HEK293 (cell line): Measurements from ENCODE around the gene GSK3B.

Experiments used
- KLF16 ChIP-seq: fragments of 450-650 bp; formaldehyde crosslinking; IDR thresholded peaks from 2 replicates; pipeline ENCODE4 v1.5.1; 2017; ENCODE audit warnings: missing biosample characterization, missing genetic modification characterization
- SALL2 ChIP-seq: fragments of 450-650 bp; formaldehyde crosslinking; IDR thresholded peaks from 2 replicates; pipeline ENCODE4 v1.5.0; 2017; ENCODE audit warnings: missing biosample characterization, mild to moderate bottlenecking, missing genetic modification characterization, borderline replicate concordance
- ZBTB21 ChIP-seq: fragments of 450-650 bp; formaldehyde crosslinking; IDR thresholded peaks from 2 replicates; pipeline ENCODE4 v1.5.1; 2017; ENCODE audit warnings: missing biosample characterization, missing genetic modification characterization
- ZNF10 ChIP-seq: fragments of 450-650 bp; formaldehyde crosslinking; IDR thresholded peaks from 2 replicates; pipeline ENCODE4 v1.5.1; 2017; ENCODE audit warnings: missing biosample characterization, missing genetic modification characterization
- ZNF114 ChIP-seq: fragments of 450-650 bp; formaldehyde crosslinking; IDR thresholded peaks from 2 replicates; pipeline ENCODE4 v1.5.0; 2017; ENCODE audit warnings: missing biosample characterization, missing genetic modification characterization
- ZNF121 ChIP-seq: fragments of 450-650 bp; formaldehyde crosslinking; IDR thresholded peaks from 2 replicates; pipeline ENCODE4 v1.5.1; 2016; ENCODE audit warnings: missing biosample characterization, missing genetic modification characterization
- ZNF169 ChIP-seq: fragments of 450-650 bp; formaldehyde crosslinking; IDR thresholded peaks from 2 replicates; pipeline ENCODE4 v1.5.1; 2016; ENCODE audit warnings: missing biosample characterization, missing genetic modification characterization
- ZNF274 ChIP-seq, 2 experiments: fragments of 200-500 bp in 1 of 2; fragments of 450-650 bp in 1 of 2; sonication (Bioruptor generic) in 1 of 2; formaldehyde crosslinking in 1 of 2; IDR thresholded peaks; 2 replicates each; pipeline versions ENCODE4 v1.5.1 to v1.6.1; 2014 to 2016; ENCODE audit warnings: borderline replicate concordance in 1 of 2, inconsistent platforms in 1 of 2, low read length in 1 of 2, missing biosample characterization in 1 of 2, missing genetic modification characterization in 1 of 2
- ZNF629 ChIP-seq: fragments of 450-650 bp; formaldehyde crosslinking; IDR thresholded peaks from 2 replicates; pipeline ENCODE4 v1.5.1; 2017; ENCODE audit warnings: missing biosample characterization, missing genetic modification characterization
- ZNF707 ChIP-seq: fragments of 450-650 bp; formaldehyde crosslinking; IDR thresholded peaks from 2 replicates; pipeline ENCODE4 v1.5.1; 2016; ENCODE audit warnings: missing biosample characterization, missing genetic modification characterization
- TF ChIP-seq, protein P1 (sequence below): fragments of 450-650 bp; formaldehyde crosslinking; IDR thresholded peaks from 2 replicates; pipeline ENCODE4 v1.5.1; 2016; ENCODE audit warnings: missing biosample characterization, missing genetic modification characterization
- TF ChIP-seq, protein P2 (sequence below): fragments of 450-650 bp; formaldehyde crosslinking; IDR thresholded peaks from 2 replicates; pipeline ENCODE4 v1.5.1; 2017; ENCODE audit warnings: missing biosample characterization, missing genetic modification characterization
- TF ChIP-seq, protein P3 (sequence below): fragments of 450-650 bp; formaldehyde crosslinking; IDR thresholded peaks from 2 replicates; pipeline ENCODE4 v1.5.1; 2016; ENCODE audit warnings: missing biosample characterization, missing genetic modification characterization
- TF ChIP-seq, protein P4 (sequence below): fragments of 450-650 bp; formaldehyde crosslinking; IDR thresholded peaks from 2 replicates; pipeline ENCODE4 v1.5.1; 2016; ENCODE audit warnings: missing biosample characterization, missing genetic modification characterization

DNA sequence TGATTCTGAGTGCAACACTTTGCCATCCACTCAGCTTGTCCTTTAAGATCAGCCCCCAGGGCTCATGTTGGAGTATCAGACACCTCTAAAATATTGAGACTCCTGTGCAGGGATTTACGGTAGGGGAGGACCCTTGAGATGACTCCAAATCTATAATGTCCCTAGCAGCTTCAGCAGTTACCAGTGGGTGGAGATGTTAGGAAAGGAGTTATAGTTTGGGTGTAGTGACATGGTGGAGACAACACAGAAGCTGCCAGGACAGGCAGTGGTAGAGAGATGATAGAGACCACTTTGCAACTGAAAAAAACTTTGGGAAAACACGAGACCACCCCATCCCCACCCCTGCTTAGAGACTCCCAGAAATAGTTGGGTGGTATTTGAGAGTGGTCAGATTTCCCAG is 43.3 kb upstream of the GSK3B start:
- TF ChIP-seq, protein P1, sequence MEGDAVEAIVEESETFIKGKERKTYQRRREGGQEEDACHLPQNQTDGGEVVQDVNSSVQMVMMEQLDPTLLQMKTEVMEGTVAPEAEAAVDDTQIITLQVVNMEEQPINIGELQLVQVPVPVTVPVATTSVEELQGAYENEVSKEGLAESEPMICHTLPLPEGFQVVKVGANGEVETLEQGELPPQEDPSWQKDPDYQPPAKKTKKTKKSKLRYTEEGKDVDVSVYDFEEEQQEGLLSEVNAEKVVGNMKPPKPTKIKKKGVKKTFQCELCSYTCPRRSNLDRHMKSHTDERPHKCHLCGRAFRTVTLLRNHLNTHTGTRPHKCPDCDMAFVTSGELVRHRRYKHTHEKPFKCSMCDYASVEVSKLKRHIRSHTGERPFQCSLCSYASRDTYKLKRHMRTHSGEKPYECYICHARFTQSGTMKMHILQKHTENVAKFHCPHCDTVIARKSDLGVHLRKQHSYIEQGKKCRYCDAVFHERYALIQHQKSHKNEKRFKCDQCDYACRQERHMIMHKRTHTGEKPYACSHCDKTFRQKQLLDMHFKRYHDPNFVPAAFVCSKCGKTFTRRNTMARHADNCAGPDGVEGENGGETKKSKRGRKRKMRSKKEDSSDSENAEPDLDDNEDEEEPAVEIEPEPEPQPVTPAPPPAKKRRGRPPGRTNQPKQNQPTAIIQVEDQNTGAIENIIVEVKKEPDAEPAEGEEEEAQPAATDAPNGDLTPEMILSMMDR (tag by site-specific recombination), result no peak
- no peak for TF ChIP-seq ZBTB21
- no peak for TF ChIP-seq ZNF10 (tag by site-specific recombination)
- no peak for TF ChIP-seq ZNF114 (tag by site-specific recombination)
- TF ChIP-seq, protein P2, sequence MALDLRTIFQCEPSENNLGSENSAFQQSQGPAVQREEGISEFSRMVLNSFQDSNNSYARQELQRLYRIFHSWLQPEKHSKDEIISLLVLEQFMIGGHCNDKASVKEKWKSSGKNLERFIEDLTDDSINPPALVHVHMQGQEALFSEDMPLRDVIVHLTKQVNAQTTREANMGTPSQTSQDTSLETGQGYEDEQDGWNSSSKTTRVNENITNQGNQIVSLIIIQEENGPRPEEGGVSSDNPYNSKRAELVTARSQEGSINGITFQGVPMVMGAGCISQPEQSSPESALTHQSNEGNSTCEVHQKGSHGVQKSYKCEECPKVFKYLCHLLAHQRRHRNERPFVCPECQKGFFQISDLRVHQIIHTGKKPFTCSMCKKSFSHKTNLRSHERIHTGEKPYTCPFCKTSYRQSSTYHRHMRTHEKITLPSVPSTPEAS (tag by site-specific recombination), result no peak
- TF ChIP-seq, protein P3, sequence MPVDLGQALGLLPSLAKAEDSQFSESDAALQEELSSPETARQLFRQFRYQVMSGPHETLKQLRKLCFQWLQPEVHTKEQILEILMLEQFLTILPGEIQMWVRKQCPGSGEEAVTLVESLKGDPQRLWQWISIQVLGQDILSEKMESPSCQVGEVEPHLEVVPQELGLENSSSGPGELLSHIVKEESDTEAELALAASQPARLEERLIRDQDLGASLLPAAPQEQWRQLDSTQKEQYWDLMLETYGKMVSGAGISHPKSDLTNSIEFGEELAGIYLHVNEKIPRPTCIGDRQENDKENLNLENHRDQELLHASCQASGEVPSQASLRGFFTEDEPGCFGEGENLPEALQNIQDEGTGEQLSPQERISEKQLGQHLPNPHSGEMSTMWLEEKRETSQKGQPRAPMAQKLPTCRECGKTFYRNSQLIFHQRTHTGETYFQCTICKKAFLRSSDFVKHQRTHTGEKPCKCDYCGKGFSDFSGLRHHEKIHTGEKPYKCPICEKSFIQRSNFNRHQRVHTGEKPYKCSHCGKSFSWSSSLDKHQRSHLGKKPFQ (tag by site-specific recombination), result no peak
- TF ChIP-seq ZNF121 (tag by site-specific recombination), result no peak
- no peak for TF ChIP-seq ZNF274 (IDR thresholded peaks at IDR 0.05; ENCODE audit: low read length)
- no peak for TF ChIP-seq ZNF274 (tag by site-specific recombination; IDR thresholded peaks at IDR 0.05; ENCODE audit: borderline replicate concordance)
- TF ChIP-seq, protein P4, sequence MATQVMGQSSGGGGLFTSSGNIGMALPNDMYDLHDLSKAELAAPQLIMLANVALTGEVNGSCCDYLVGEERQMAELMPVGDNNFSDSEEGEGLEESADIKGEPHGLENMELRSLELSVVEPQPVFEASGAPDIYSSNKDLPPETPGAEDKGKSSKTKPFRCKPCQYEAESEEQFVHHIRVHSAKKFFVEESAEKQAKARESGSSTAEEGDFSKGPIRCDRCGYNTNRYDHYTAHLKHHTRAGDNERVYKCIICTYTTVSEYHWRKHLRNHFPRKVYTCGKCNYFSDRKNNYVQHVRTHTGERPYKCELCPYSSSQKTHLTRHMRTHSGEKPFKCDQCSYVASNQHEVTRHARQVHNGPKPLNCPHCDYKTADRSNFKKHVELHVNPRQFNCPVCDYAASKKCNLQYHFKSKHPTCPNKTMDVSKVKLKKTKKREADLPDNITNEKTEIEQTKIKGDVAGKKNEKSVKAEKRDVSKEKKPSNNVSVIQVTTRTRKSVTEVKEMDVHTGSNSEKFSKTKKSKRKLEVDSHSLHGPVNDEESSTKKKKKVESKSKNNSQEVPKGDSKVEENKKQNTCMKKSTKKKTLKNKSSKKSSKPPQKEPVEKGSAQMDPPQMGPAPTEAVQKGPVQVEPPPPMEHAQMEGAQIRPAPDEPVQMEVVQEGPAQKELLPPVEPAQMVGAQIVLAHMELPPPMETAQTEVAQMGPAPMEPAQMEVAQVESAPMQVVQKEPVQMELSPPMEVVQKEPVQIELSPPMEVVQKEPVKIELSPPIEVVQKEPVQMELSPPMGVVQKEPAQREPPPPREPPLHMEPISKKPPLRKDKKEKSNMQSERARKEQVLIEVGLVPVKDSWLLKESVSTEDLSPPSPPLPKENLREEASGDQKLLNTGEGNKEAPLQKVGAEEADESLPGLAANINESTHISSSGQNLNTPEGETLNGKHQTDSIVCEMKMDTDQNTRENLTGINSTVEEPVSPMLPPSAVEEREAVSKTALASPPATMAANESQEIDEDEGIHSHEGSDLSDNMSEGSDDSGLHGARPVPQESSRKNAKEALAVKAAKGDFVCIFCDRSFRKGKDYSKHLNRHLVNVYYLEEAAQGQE (tag by site-specific recombination), result no peak
- no peak for TF ChIP-seq KLF16 (tag by site-specific recombination)
- no peak for TF ChIP-seq SALL2 (tag by site-specific recombination)
- TF ChIP-seq ZNF169, result no peak
- TF ChIP-seq ZNF629 (tag by site-specific recombination), result no peak
- no peak for TF ChIP-seq ZNF707 (tag by site-specific recombination)
